Calu3 (cell line): Measurements from ENCODE around the gene RIMKLB. TPM values are rescaled to one million over a fixed set of nuclear protein-coding genes. Genes with fewer than 3 reads are reported as not detected.
A peak's percentile ranks its signal among the peaks of the same experiment; 100 is the strongest.

Experiments used
- BruUV-seq: library from RNA; stranded (reverse); fragments of 400-500 nt; replicated peaks from 2 replicates; lab custom pipeline; 2021; lab: Mats Ljungman, UMichigan
- CTCF ChIA-PET: fragments of 300-600 bp; sonication (Branson Sonifier 250); formaldehyde crosslinking; loops from one replicate; lab custom pipeline; 2022; ENCODE audit warnings: antibody characterized with exemption; lab: Charles Lee
- DNase-seq: peaks from one replicate; pipeline ENCODE4 v3.0.0; 2022
- H3K27ac Mint-ChIP-seq: one replicate; pipeline ENCODE4 v1.8.0; 2022; ENCODE audit warnings: mixed read lengths; ENCODE audit not compliant: unreplicated experiment
- H3K27me3 Mint-ChIP-seq: one replicate; pipeline ENCODE4 v1.8.0; 2022; ENCODE audit warnings: mixed read lengths; ENCODE audit not compliant: unreplicated experiment
- H3K36me3 Mint-ChIP-seq: one replicate; pipeline ENCODE4 v1.8.0; 2022; ENCODE audit warnings: mild to moderate bottlenecking, moderate library complexity, mixed read lengths; ENCODE audit not compliant: insufficient read depth, unreplicated experiment
- H3K4me1 Mint-ChIP-seq: one replicate; pipeline ENCODE4 v1.8.0; 2022; ENCODE audit warnings: mild to moderate bottlenecking, low read depth, mixed read lengths; ENCODE audit not compliant: unreplicated experiment
- H3K4me3 Mint-ChIP-seq: one replicate; pipeline ENCODE4 v1.8.0; 2022; ENCODE audit warnings: mild to moderate bottlenecking, low read depth, moderate library complexity, mixed read lengths; ENCODE audit not compliant: unreplicated experiment
- H3K9me3 Mint-ChIP-seq: one replicate; pipeline ENCODE4 v1.8.0; 2022; ENCODE audit warnings: low read depth, mixed read lengths; ENCODE audit not compliant: unreplicated experiment
- CTCF ChIP-seq: fragments of 200-600 bp; IDR thresholded peaks from one replicate; pipeline ENCODE4 v1.8.0; 2022; ENCODE audit warnings: antibody characterized with exemption; ENCODE audit not compliant: unreplicated experiment
- intact Hi-C: fragments of 100-400 bp; cut with micrococcal nuclease; formaldehyde crosslinking; loops from one replicate; pipeline ENCODE4 v1.10.0; 2022; ENCODE audit not compliant: unreplicated experiment
- total RNA-seq: library from RNA; stranded (reverse); gene quantifications from 2 replicates; pipeline ENCODE4 v1.2.3, GENCODE V29; 2022

RIMKLB gene
- total RNA-seq, 1 experiment from 2014 or later = 36.3 TPM

DNA sequence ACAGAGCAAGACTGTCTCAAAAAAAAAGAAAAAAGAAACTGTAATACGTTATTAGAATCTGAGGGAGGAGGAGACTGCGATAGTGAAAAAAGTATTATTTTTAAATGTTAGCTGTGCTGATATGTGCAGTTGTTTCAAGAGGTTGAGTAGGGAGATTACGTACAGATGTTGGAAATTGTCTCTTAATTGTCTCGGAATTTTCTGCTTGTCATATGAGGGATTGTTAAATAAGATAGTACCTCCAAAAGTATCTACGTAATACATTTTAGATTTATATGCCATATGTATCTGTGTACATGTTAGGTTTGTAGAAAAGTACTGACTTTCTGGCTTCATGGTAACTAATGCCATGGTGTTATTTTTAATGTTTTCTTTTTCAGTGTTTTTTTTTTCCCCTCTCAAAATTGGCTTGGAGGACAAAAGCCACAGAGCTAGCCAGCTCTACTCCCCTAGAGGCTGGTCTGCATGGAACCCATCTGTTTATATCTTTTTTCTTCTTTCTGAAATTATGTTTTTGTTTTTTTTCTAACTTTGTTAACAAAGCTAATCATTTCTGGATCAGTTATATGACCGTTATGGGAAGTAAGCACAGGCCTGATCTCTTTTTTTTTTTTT lies 3.4 kb downstream of the RIMKLB start:
- Mint-ChIP-seq H3K4me3 (no peak overlapping the region), H3K27me3 (no peaks in the 10 kb centered on the region), H3K36me3 (peaks cover 28% of the 10 kb centered on the region), H3K9me3 (no peaks in the 10 kb centered on the region), H3K4me1 (peaks cover 26% of the 10 kb centered on the region), H3K27ac (no peak overlapping the region)
- intact Hi-C loops = no loop called here
- CTCF ChIA-PET = interaction anchor here (0.6 kb wide), 1 partner anchor 20 kb away, joined by 4 read pairs; no protein-coding TSS in a partner anchor
- no TSS peak for BruUV-seq
- DNase-seq = no peak
- no peak for TF ChIP-seq CTCF

DNA sequence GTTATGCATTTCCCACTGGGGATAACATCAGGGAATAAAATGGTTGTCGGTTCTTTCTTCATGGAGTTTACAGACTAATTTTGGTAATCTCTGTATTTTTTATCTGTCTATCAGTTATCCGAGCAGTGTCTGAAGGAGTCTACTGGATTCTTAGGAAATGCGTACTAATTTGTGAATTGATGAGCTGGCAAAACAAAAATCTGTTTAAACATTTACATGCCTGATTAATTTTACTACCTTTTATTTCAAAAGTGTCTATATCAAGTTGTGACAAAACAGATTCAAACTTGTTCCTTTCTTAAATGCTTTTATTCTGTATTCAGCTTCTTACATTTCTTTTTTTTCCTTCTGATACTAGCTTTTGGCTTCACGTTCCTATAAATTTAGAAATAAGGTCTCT lies 4.4 kb downstream of the RIMKLB start:
- no peak overlapping the region for H3K27ac Mint-ChIP-seq
- intact Hi-C loops = no loop called here

GRCh38 chr12:8709124-8709830 lies 11.5 kb downstream of the RIMKLB start:
- Mint-ChIP-seq H3K9me3 (no peaks in the 10 kb centered on the region), H3K36me3 (peaks cover 5% of the 10 kb centered on the region), H3K4me3 (peak overlapping the region; percentile 58), H3K4me1 (no peaks in the 10 kb centered on the region), H3K27ac (no peak overlapping the region), H3K27me3 (no peaks in the 10 kb centered on the region)
- intact Hi-C loops = no loop called here
- DNase-seq = peak; percentile 37
- no TSS peak for BruUV-seq
- CTCF ChIA-PET = interaction anchor here (0.6 kb wide), 1 partner anchor 36 kb away, joined by 3 read pairs; no protein-coding TSS in a partner anchor
- no peak for TF ChIP-seq CTCF

More for the DNA sequence above, 4.4 kb downstream of the RIMKLB start:
- no peak overlapping the region for H3K4me3 Mint-ChIP-seq
- TF ChIP-seq CTCF = no peak
- DNase-seq = no peak
- H3K4me1 Mint-ChIP-seq = peaks cover 17% of the 10 kb centered on the region
- no TSS peak for BruUV-seq
- H3K9me3 Mint-ChIP-seq = no peaks in the 10 kb centered on the region
- H3K27me3 Mint-ChIP-seq = no peaks in the 10 kb centered on the region
- CTCF ChIA-PET = no interaction called here
- peaks cover 20% of the 10 kb centered on the region for H3K36me3 Mint-ChIP-seq

DNA sequence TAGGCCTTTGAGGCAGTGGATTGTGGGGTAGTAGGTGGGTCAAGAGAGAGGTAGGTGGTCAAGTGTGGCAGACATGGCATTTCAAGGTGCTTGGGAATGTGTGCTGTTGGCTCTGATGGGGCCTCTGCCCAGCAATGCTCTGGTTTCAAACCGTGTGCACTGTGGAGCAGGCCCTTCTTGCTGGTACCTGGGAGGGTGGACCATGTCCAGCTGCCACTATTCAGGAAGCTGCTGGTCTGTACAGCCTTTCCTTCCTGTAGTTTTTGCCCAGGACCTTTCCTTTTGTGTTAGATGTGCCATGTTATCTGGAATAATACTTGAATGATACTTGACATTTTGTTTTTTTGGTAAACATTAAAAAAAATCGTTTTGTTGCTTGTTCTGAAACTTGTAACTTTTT lies 14.8 kb downstream of the RIMKLB start:
- BruUV-seq = no TSS peak
- intact Hi-C loops = no loop called here
- no peak overlapping the region for H3K27ac Mint-ChIP-seq
- TF ChIP-seq CTCF = no peak
- H3K4me3 Mint-ChIP-seq = no peak overlapping the region
- H3K27me3 Mint-ChIP-seq = no peaks in the 10 kb centered on the region
- no peaks in the 10 kb centered on the region for H3K4me1 Mint-ChIP-seq
- H3K9me3 Mint-ChIP-seq = no peaks in the 10 kb centered on the region
- peaks cover 11% of the 10 kb centered on the region for H3K36me3 Mint-ChIP-seq
- no peak for DNase-seq
- CTCF ChIA-PET = no interaction called here
